ENCODE measurements around the gene AIMP1. TPM values are rescaled to one million over a fixed set of nuclear protein-coding genes. Genes with fewer than 3 reads are reported as not detected.

Gene AIMP1
- total RNA-seq, 1 donor from 2014 or later = 32.2 TPM

- no peaks in the 10 kb centered on the region for H3K4me1 Mint-ChIP-seq
- no peaks in the 10 kb centered on the region for H3K27me3 Mint-ChIP-seq (ENCODE audit: low read depth)
- no peak overlapping the region for H3K27ac Mint-ChIP-seq (ENCODE audit: unreplicated experiment)
- no peak for TF ChIP-seq CTCF (conservative IDR thresholded peaks at IDR 0.05)
- no peak for DNase-seq (ENCODE audit: low read depth, low spot score)
- H3K9me3 Mint-ChIP-seq = peaks cover 1% of the 10 kb centered on the region
- H3K36me3 Mint-ChIP-seq (ENCODE audit: low read depth) = peaks cover 6% of the 10 kb centered on the region
- no peak overlapping the region for H3K4me3 Mint-ChIP-seq
Observed at GRCh38 chr4:106347167-106347566, 30.8 kb downstream of the AIMP1 start.

DNA sequence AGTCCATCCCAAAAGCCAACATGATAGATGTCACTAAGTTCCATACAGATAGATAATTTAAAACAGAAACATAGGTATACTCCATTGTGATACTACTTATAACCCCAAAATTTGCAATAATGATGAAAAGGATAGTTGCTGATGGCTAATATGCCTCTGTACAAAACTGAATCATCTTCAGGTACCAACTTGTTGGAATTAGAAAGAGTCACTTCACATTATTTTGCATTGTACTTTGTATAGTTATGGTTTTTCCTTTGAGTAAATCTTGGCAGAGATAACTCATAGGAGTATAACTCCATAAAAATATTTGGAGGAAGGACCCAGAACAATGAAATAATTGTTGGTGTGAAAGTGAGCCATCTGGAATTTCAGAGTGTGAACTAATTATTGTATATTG is 34.7 kb downstream of the AIMP1 start:
- no peaks in the 10 kb centered on the region for H3K27me3 Mint-ChIP-seq (ENCODE audit: low read depth)
- no peak for TF ChIP-seq CTCF (conservative IDR thresholded peaks at IDR 0.05)
- no peak for DNase-seq (ENCODE audit: low read depth, low spot score)
- peaks cover 2% of the 10 kb centered on the region for H3K36me3 Mint-ChIP-seq (ENCODE audit: low read depth)
- H3K4me3 Mint-ChIP-seq = no peak overlapping the region
- no peak overlapping the region for H3K27ac Mint-ChIP-seq (ENCODE audit: unreplicated experiment)
- H3K4me1 Mint-ChIP-seq = no peaks in the 10 kb centered on the region
- H3K9me3 Mint-ChIP-seq = no peaks in the 10 kb centered on the region

GRCh38 chr4:106353786-106354185 is 37.4 kb downstream of the AIMP1 start:
- Mint-ChIP-seq H3K36me3 (ENCODE audit: low read depth) (no peaks in the 10 kb centered on the region), H3K27ac (ENCODE audit: unreplicated experiment) (no peak overlapping the region), H3K4me3 (no peak overlapping the region), H3K4me1 (no peaks in the 10 kb centered on the region), H3K9me3 (no peaks in the 10 kb centered on the region), H3K27me3 (ENCODE audit: low read depth) (no peaks in the 10 kb centered on the region)
- no peak for DNase-seq (ENCODE audit: low read depth, low spot score)
- no peak for TF ChIP-seq CTCF (conservative IDR thresholded peaks at IDR 0.05)

DNA sequence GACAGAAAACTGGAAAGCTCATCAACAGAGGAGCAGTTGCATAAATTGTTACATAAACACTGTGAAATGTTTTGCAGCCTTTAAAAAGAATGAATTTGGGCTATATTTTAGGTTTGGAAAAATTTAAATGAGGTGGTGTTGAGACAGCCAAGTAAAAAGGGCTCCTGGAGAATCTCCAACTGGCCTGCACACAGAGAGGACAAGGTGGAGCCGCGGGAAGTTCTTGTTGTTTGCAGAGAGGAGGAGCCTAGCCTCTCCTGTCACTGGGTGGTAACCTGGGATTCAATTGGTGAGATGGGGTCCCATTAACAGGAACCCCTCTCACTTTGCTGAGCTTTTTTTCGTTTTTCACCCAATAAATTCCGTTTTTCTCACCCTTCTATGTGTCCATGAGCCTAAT is 38.8 kb downstream of the AIMP1 start:
- no peak for DNase-seq (ENCODE audit: low read depth, low spot score)
- Mint-ChIP-seq H3K9me3 (no peaks in the 10 kb centered on the region), H3K27ac (ENCODE audit: unreplicated experiment) (no peak overlapping the region), H3K27me3 (ENCODE audit: low read depth) (no peaks in the 10 kb centered on the region), H3K36me3 (ENCODE audit: low read depth) (no peaks in the 10 kb centered on the region), H3K4me1 (no peaks in the 10 kb centered on the region), H3K4me3 (no peak overlapping the region)
- TF ChIP-seq CTCF (conservative IDR thresholded peaks at IDR 0.05) = no peak

DNA sequence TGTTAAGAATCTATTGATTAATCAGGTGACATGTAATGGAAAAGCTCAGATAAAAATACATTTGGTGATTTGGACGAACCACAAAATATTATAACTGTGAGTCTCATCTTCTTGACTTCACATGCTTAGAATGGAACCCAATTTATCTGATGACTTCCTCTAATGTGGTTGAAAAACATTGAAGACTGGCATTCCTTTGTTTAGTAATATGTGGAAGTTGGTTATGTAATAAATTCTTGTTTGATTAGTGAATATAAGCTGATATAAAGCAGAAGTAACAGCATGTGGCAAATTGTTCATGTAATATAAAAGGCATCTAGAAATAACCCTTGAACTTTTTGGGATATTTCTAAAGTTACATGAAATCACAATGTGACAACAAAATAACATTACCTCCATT is 42.5 kb downstream of the AIMP1 start:
- no peak for TF ChIP-seq CTCF (conservative IDR thresholded peaks at IDR 0.05)
- no peak for DNase-seq (ENCODE audit: low read depth, low spot score)
- Mint-ChIP-seq H3K9me3 (no peaks in the 10 kb centered on the region), H3K27ac (ENCODE audit: unreplicated experiment) (no peak overlapping the region), H3K4me3 (no peak overlapping the region), H3K36me3 (ENCODE audit: low read depth) (no peaks in the 10 kb centered on the region), H3K4me1 (no peaks in the 10 kb centered on the region), H3K27me3 (ENCODE audit: low read depth) (no peaks in the 10 kb centered on the region)

All from neural crest cell (in vitro differentiated cells).